ENCODE data around the gene FLRT2. TPM values are rescaled to one million over a fixed set of nuclear protein-coding genes. Genes with fewer than 3 reads are reported as not detected.

FLRT2 gene
- total RNA-seq, 1 donor from 2014 or later, result 154 TPM

- DNase-seq, result no peak
Observed at GRCh38 chr14:85530626-85531025, 682 bp downstream of the FLRT2 start.

DNA sequence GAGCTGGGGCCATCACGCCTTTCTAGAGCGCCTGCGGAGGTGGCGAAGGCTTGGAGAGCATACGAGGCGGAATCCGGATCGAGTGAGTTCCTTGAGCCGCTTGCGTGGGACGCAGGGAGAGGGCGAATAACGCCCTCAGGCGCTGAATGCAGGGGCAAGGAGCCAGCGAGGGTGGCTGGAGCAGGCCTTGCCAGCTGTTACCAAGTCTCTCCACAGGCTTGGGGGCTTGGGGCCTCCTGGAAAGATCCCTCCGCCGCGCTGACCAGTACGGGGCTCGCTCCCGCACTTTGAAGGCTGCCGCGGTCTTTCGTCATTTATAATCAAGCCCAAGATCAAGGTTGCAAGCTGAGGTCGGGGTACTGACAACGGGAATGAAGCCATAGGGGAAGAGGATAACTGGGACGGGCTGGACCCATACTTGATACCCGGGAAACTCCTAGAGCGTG is 1.2 kb downstream of the FLRT2 start:
- DNase-seq, result peak; percentile 73

- peak; percentile 73 for DNase-seq
Observed at GRCh38 chr14:85531587-85532373, 1.8 kb downstream of the FLRT2 start.

DNA sequence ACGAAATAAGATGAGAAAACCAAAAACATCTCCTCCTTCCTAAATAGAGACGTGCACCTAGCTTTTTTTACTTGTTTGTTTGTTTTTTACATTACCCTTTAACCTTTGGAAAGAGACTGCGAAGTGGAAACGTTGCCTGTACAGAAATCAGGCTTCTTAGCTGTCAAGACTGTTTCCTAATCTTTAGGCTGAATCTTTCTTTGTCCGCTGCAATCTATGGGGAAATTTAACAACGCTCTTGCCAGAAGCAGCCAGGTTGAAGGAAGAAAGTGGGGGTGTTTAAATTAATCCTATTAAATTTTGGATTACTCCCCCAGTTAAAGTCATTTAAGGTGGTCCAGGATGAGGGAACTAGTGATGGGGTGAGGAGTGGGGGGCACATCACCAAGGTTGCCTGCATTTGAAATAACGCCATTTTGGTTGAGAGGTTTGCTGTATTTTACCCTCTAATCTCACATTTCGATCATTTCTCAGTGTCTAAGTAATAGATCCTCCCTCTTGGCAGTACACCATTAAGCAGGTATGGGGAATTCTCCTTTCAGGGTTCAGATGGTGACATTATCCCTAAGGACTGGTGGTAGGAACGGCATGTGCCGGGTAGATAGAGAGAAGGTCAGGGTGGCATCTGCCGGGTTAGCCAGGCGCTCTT is 2.6 kb downstream of the FLRT2 start:
- DNase-seq, result no peak

- peak; percentile 71 for DNase-seq
Observed at GRCh38 chr14:85533023-85533860, 3.3 kb downstream of the FLRT2 start.

- DNase-seq, result peak; percentile 11
Observed at GRCh38 chr14:85533861-85534291, 3.9 kb downstream of the FLRT2 start.

GRCh38 chr14:85534458-85535293 is 4.7 kb downstream of the FLRT2 start:
- DNase-seq, result no peak

- DNase-seq, result no peak
Observed at GRCh38 chr14:85535321-85535720, 5.4 kb downstream of the FLRT2 start.

DNA sequence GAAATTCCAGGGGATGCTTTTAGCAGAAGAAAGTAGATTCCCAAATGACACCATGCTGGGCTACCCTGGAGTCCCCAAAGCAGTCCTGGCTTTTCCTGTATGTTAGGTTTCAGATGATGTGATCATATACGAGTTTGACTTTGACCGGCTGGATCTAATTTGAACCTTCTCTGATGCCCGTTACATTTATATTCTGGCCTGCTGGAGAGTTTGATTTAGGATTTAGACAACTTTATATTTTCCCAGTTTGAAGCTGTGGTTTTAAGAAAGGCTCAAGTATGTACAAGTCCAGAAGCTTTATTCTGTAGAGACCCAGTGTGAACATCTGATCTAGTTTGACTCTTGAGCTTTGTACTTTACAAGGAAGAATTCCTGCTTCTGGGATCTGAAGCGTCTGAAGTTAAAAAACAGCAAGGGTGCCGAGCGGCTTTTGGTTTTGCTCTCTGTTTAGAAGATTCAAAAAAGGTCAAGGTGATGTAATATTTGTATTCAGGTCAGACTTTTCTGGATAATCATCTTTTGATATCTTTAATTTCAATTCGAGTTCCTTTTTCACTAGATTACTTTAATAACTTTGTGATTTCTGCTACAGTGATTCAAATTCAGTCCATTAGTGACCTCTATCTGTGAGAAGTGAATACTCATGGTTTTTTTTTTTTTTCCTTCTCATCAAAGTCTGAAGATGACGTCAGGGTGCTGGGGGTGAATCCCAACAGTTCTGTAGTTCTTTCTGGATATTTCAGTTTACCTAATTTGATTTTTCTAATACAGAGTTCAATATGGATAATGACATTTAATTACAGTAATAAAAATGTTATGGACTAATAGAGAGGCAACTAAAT is 6.3 kb downstream of the FLRT2 start:
- DNase-seq, result no peak

DNA sequence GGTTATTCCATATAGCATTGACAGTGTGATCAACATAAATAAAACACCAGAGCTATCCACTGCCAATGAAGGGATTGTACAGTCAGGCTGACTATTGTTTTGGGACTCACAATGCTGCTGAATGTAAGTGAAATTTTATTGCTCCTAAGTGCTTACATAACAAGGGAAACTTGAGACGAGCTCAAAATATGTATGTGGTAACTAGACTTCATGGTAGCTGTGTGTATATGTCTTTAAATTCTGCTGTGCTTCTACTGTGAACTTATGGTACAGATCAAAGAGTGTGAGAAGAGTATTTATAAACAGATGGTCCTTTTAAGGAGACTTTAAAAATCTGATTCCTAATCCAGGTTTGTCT is 6.9 kb downstream of the FLRT2 start:
- DNase-seq, result no peak

DNA sequence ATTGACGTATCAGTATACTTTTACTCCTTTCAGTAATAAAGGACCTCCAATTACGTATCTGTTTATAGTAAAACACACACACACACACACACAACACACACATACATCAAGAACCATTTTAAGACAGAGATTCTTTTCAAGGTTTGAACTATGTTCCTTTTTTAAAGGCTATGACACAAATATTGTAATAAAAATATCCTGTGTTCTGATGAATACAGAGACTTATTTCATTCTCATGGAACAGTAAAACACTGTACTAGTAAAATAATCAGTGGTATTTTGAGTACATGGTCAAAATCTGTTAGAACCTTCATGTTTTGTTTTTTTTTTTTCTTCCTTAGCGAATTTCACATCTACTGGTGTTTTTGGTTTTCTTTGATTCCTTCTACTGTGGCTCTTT is 7.6 kb downstream of the FLRT2 start:
- DNase-seq, result no peak

GRCh38 chr14:85538636-85539035 is 8.7 kb downstream of the FLRT2 start:
- no peak for DNase-seq

GRCh38 chr14:85539510-85539909 is 9.6 kb downstream of the FLRT2 start:
- no peak for DNase-seq

- no peak for DNase-seq
Observed at GRCh38 chr14:85542623-85543022, 12.7 kb downstream of the FLRT2 start.

DNA sequence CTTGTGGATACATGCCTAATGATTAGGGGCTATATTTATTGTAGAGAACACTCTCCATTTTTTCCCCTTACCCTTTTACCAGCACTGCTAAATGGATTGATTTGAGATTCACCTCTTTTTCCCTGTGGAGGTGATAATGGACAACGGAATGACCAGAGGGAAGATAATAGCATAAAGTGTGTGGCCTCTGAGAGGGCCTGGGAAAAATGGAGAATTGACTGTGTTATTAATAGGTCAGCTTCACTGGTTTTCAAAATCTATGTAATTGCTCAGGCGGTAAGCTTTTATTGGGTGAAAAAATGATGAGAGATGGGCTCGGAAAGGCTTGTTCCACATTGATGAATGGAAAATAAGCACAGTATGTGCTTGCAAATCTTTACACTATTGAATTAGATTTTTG is 15.8 kb downstream of the FLRT2 start:
- no peak for DNase-seq

- no peak for DNase-seq
Observed at GRCh38 chr14:85546390-85546789, 16.4 kb downstream of the FLRT2 start.

DNA sequence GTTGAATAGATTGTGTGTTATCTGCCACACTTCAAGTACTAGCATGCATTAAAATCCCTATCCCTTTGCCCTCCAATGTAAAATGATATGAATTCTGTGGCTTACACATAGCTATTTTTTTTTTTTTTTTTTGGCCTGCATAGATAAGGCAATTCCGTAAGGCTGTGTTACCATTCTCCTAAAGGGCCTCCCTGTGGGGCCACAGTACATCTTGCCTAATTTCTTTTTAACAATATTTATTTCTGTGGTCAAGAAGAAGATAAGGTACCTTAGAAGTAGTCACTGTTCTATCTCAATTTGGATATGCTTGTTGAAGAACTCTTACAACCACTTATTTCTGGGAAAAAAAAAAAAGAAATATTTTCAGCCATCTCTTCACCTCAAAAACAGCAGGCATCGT is 19.8 kb downstream of the FLRT2 start:
- DNase-seq, result no peak

- DNase-seq, result no peak
Observed at GRCh38 chr14:85554106-85554505, 24.2 kb downstream of the FLRT2 start.

DNA sequence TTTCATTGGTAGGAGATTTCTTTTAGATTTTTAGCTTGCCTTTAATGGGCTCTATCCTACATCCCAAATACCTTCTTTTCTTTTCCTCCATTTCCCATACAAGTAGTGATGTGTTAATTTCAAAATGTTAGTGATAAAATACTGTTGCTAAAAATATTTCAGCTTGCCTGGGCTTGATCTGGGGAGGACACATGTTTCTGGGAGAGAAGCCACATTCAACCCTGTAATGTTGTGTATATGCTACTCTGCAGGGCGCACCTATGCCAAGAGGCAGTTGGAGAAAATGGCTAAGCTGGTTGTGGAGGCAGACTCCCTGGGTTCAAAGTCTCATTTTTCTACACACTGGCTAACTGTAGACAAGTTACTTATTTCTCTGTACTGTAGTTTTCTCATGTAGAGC is 26.3 kb downstream of the FLRT2 start:
- no peak for DNase-seq

GRCh38 chr14:85558505-85558904 is 28.6 kb downstream of the FLRT2 start:
- DNase-seq, result no peak

- no peak for DNase-seq
Observed at GRCh38 chr14:85562630-85563029, 32.7 kb downstream of the FLRT2 start.

All from occipital lobe (tissue), 2 donors.